ENCODE measurements around the gene DEDD.
A peak's percentile ranks its signal among the peaks of the same experiment; 100 is the strongest.
"Not testable (repeated sequence)": the region's sequence is repeated elsewhere in the genome, so short reads cannot be mapped to it uniquely, and the experiment has no call there.

DEDD gene

GRCh38 chr1:161121042-161121650, 11.3 kb downstream of the DEDD start:
- DNase-seq, result no peak

- DNase-seq, result no peak
Observed at GRCh38 chr1:161119092-161119903, 13.2 kb downstream of the DEDD start.

- peak; percentile 72 for DNase-seq
Observed at GRCh38 chr1:161117759-161118581, 14.5 kb downstream of the DEDD start, which contains the start of the genes NIT1 and PFDN2. Gene NIT1, plus strand, starts transcription at chr1:161118105. Its CDS starts 72 bp downstream, at chr1:161118177. Gene PFDN2, minus strand, starts transcription at chr1:161118037. Its CDS starts 11 bp downstream, at chr1:161118026.

- DNase-seq, result not testable (repeated sequence)
Observed at GRCh38 chr1:161115961-161116360, 16.5 kb downstream of the DEDD start.

- no peak for DNase-seq
Observed at GRCh38 chr1:161115132-161115711, 17.2 kb downstream of the DEDD start.

- DNase-seq, result no peak
Observed at GRCh38 chr1:161114556-161114955, 17.9 kb downstream of the DEDD start.

- DNase-seq, result no peak
Observed at GRCh38 chr1:161113915-161114314, 18.6 kb downstream of the DEDD start.

GRCh38 chr1:161111527-161111926, 20.9 kb downstream of the DEDD start:
- no peak for DNase-seq

- no peak for DNase-seq
Observed at GRCh38 chr1:161111117-161111516, 21.4 kb downstream of the DEDD start.

- DNase-seq, result no peak
Observed at GRCh38 chr1:161106431-161106830, 26.0 kb downstream of the DEDD start.

- no peak for DNase-seq
Observed at GRCh38 chr1:161100556-161100955, 31.9 kb downstream of the DEDD start.

GRCh38 chr1:161099090-161099802, 33.2 kb downstream of the DEDD start:
- no peak for DNase-seq

GRCh38 chr1:161098210-161099068, 34.0 kb downstream of the DEDD start, which contains the start of gene KLHDC9:
Gene KLHDC9, plus strand, starts transcription at chr1:161098361. Its CDS starts 175 bp downstream, at chr1:161098536.
- DNase-seq, result peak; percentile 93

- no peak for DNase-seq
Observed at GRCh38 chr1:161096530-161096929, 35.9 kb downstream of the DEDD start.

- no peak for DNase-seq
Observed at GRCh38 chr1:161096015-161096414, 36.5 kb downstream of the DEDD start.

- DNase-seq, result no peak
Observed at GRCh38 chr1:161095230-161095629, 37.2 kb downstream of the DEDD start.

- DNase-seq, result no peak
Observed at GRCh38 chr1:161094481-161094880, 38.0 kb downstream of the DEDD start.

- no peak for DNase-seq
Observed at GRCh38 chr1:161092621-161093028, 39.8 kb downstream of the DEDD start.

GRCh38 chr1:161091796-161092507, 40.5 kb downstream of the DEDD start:
- DNase-seq, result no peak

- DNase-seq, result no peak
Observed at GRCh38 chr1:161091093-161091492, 41.4 kb downstream of the DEDD start.

Measured in NCI-H1092 treated with DMSO at 0.1 percent for 48 hours (cell line).